Ishikawa (cell line): ENCODE measurements around the gene TUBB1.

Source experiments
- CEBPB ChIP-seq: IDR thresholded peaks from 2 replicates; pipeline ENCODE4 v1.6.1; 2012
- CREB1 ChIP-seq: IDR thresholded peaks from 2 replicates; pipeline ENCODE4 v1.6.1; 2012; ENCODE audit warnings: low read depth
- EGR1 ChIP-seq: IDR thresholded peaks from 2 replicates; pipeline ENCODE4 v1.6.1; 2012
- EP300 ChIP-seq: IDR thresholded peaks from 2 replicates; pipeline ENCODE4 v1.6.1; 2012; ENCODE audit warnings: borderline replicate concordance
- FOXM1 ChIP-seq: IDR thresholded peaks from 2 replicates; pipeline ENCODE4 v1.6.1; 2012; ENCODE audit warnings: low read depth, borderline replicate concordance
- MAX ChIP-seq: IDR thresholded peaks from 2 replicates; pipeline ENCODE4 v1.6.1; 2012
- NFIC ChIP-seq: IDR thresholded peaks from 2 replicates; pipeline ENCODE4 v1.6.1; 2012
- RAD21 ChIP-seq: IDR thresholded peaks from 2 replicates; pipeline ENCODE4 v1.6.1; 2012; ENCODE audit warnings: low read depth
- TAF1 ChIP-seq: IDR thresholded peaks from 2 replicates; pipeline ENCODE4 v1.6.1; 2012; ENCODE audit warnings: low read depth, mild to moderate bottlenecking
- TCF12 ChIP-seq: IDR thresholded peaks from 2 replicates; pipeline ENCODE4 v1.6.1; 2012; ENCODE audit warnings: low read depth
- TEAD4 ChIP-seq: IDR thresholded peaks from 2 replicates; pipeline ENCODE4 v1.6.1; 2012
- USF1 ChIP-seq: IDR thresholded peaks from 2 replicates; pipeline ENCODE4 v1.6.1; 2012
- YY1 ChIP-seq: IDR thresholded peaks from 2 replicates; pipeline ENCODE4 v1.6.1; 2012; ENCODE audit warnings: low read depth
- ZBTB7A ChIP-seq: IDR thresholded peaks from 2 replicates; pipeline ENCODE4 v1.6.1; 2012; ENCODE audit warnings: low read depth
- TF ChIP-seq, protein P1 (sequence below): IDR thresholded peaks from 2 replicates; pipeline ENCODE4 v1.6.1; 2012; ENCODE audit warnings: low read depth, mild to moderate bottlenecking

The TUBB1 gene

DNA sequence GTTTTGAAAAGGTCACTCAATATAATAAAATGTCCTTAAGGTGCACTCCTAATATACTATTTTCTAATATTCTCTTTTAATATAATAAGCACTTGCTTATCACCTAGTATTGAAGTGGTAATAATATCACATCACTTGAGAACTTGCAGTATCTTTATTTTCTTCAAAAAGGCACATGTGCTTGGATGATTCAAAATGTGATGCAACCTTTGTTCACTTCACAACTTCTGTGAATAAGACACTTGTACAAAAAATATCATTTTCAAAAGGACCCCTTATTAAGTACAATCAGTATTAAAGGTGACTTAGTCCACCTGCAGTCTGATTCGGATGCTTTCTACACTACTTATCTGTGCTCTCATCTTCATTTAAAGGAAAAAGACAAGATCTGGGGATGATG lies 20.0 kb downstream of the TUBB1 start:
- TF ChIP-seq MAX, result no peak
- no peak for TF ChIP-seq TCF12
- no peak for TF ChIP-seq USF1
- no peak for TF ChIP-seq EP300
- no peak for TF ChIP-seq EGR1
- TF ChIP-seq CREB1, result no peak
- no peak for TF ChIP-seq FOXM1
- TF ChIP-seq YY1, result no peak
- TF ChIP-seq TAF1, result no peak
- TF ChIP-seq, protein P1, sequence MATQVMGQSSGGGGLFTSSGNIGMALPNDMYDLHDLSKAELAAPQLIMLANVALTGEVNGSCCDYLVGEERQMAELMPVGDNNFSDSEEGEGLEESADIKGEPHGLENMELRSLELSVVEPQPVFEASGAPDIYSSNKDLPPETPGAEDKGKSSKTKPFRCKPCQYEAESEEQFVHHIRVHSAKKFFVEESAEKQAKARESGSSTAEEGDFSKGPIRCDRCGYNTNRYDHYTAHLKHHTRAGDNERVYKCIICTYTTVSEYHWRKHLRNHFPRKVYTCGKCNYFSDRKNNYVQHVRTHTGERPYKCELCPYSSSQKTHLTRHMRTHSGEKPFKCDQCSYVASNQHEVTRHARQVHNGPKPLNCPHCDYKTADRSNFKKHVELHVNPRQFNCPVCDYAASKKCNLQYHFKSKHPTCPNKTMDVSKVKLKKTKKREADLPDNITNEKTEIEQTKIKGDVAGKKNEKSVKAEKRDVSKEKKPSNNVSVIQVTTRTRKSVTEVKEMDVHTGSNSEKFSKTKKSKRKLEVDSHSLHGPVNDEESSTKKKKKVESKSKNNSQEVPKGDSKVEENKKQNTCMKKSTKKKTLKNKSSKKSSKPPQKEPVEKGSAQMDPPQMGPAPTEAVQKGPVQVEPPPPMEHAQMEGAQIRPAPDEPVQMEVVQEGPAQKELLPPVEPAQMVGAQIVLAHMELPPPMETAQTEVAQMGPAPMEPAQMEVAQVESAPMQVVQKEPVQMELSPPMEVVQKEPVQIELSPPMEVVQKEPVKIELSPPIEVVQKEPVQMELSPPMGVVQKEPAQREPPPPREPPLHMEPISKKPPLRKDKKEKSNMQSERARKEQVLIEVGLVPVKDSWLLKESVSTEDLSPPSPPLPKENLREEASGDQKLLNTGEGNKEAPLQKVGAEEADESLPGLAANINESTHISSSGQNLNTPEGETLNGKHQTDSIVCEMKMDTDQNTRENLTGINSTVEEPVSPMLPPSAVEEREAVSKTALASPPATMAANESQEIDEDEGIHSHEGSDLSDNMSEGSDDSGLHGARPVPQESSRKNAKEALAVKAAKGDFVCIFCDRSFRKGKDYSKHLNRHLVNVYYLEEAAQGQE, result no peak
- no peak for TF ChIP-seq ZBTB7A
- TF ChIP-seq NFIC, result no peak
- no peak for TF ChIP-seq TEAD4
- no peak for TF ChIP-seq RAD21
- no peak for TF ChIP-seq CEBPB

DNA sequence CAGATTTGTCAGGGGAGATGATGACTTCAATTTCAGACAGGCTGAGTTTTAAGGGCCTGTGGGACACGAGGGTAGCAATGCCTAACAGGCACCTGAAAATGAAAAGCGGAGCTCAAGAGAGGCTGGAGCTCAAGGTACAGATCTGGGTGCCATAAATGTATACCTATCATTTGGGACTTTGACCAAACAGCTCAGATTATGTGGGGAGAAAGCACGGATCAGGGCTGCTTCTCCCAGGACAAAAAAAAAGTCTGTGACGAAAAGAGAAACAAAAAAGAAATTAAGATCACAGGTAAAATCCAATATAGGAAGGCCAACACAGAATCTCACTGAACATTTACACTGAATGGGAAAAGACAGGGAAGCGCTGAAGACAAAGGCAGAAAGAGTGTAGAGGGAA lies 21.4 kb downstream of the TUBB1 start:
- TF ChIP-seq FOXM1 (no peak), CREB1 (no peak), TEAD4 (no peak), ZBTB7A (no peak), TAF1 (no peak), RAD21 (no peak), EGR1 (no peak), NFIC (no peak)
- TF ChIP-seq, protein P1, result no peak

GRCh38 chr20:59042151-59042795 lies 23.0 kb downstream of the TUBB1 start, which contains the start of gene PRELID3B:
Gene PRELID3B, minus strand, starts transcription at chr20:59042786. Its CDS starts 56 bp downstream, at chr20:59042730.
- TF ChIP-seq RAD21 (no peak), TAF1 (peak; percentile 36; the same call in 1 of the 2 replicates), USF1 (no peak), MAX (peak; percentile 48; the same call in 1 of the 2 replicates), NFIC (no peak), TEAD4 (no peak), EGR1 (no peak)

DNA sequence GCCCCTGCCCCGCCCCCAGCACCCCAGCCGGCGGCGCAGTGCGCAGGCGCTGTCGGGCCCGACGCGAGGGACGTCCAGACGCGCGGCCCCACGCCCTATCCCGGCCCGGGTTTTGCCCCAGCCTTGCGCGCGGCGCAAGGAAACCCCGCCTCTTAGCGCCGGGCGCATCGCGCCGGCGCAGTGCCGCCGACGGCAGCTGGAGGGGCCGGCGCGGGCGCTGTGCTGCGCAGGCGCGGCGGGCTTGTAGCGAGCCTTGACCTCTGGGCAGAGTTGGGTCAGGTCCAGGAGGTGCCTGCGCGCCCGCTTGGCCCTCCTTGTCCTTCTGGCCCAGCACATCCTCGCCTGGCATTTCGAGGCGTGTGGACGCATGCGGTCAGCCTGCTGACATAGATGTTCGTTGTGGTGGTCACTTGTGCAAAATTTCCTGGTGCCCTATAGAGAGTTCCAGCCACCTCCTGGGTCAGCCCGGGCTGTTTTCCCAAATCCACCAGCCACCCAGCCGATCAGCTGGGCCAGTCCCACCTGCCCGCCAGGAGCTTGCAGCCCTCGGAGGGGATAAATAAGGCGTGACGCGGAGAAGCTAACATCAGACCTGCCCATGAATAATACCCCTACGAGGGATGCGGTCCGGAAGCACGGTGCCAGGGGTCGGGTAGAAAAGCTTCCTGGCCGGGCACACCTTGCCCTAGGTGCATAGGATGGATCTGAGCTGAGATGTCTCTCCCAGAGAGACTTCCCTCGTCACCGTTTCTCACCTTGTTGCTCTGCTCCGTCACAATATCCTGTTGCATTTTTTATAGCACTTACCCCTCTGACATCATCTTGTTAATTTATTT lies 23.8 kb downstream of the TUBB1 start:
- 0 out of 2 replicates have a peak, but pooled peaks have one; percentile 17 for TF ChIP-seq NFIC
- TF ChIP-seq MAX, result peak; percentile 48; the same call in 1 of the 2 replicates
- no peak for TF ChIP-seq TAF1

GRCh38 chr20:59043698-59044097 lies 24.5 kb downstream of the TUBB1 start:
- no peak for TF ChIP-seq EGR1
- no peak for TF ChIP-seq RAD21
- no peak for TF ChIP-seq MAX
- no peak for TF ChIP-seq NFIC
- TF ChIP-seq CEBPB, result no peak
- TF ChIP-seq CREB1, result no peak
- TF ChIP-seq ZBTB7A, result no peak
- TF ChIP-seq YY1, result no peak
- no peak for TF ChIP-seq FOXM1
- no peak for TF ChIP-seq TCF12
